Stimulated activated naive CD4-positive, alpha-beta T cell treated with Interleukin-2 at 50 U/mL for 16 hours (primary cell): ENCODE measurements around the gene MYOF.
"Not testable (repeated sequence)": the region's sequence is repeated elsewhere in the genome, so short reads cannot be mapped to it uniquely, and the experiment has no call there.

ENCODE experiments used
- DNase-seq: peaks from one replicate; lab custom pipeline; 2025; lab: John Stamatoyannopoulos, UW

The MYOF gene

GRCh38 chr10:93476756-93477155, 5.4 kb downstream of the MYOF start:
- DNase-seq, result no peak

- no peak for DNase-seq
Observed at GRCh38 chr10:93475871-93476270, 6.3 kb downstream of the MYOF start.

- no peak for DNase-seq
Observed at GRCh38 chr10:93475227-93475626, 6.9 kb downstream of the MYOF start.

- no peak for DNase-seq
Observed at GRCh38 chr10:93473804-93474472, 8.2 kb downstream of the MYOF start.

- DNase-seq, result no peak
Observed at GRCh38 chr10:93473161-93473560, 9.0 kb downstream of the MYOF start.

- no peak for DNase-seq
Observed at GRCh38 chr10:93471110-93471651, 11.0 kb downstream of the MYOF start.

GRCh38 chr10:93469454-93469853, 12.7 kb downstream of the MYOF start:
- DNase-seq, result no peak

GRCh38 chr10:93468461-93469213, 13.5 kb downstream of the MYOF start:
- DNase-seq, result no peak

GRCh38 chr10:93467635-93468034, 14.5 kb downstream of the MYOF start:
- DNase-seq, result not testable (repeated sequence)

- DNase-seq, result no peak
Observed at GRCh38 chr10:93465806-93466675, 16.1 kb downstream of the MYOF start.

- DNase-seq, result no peak
Observed at GRCh38 chr10:93464776-93465388, 17.3 kb downstream of the MYOF start.

- DNase-seq, result no peak
Observed at GRCh38 chr10:93463723-93464476, 18.2 kb downstream of the MYOF start.

GRCh38 chr10:93462881-93463280, 19.3 kb downstream of the MYOF start:
- peak; percentile 41 for DNase-seq

GRCh38 chr10:93462371-93462770, 19.8 kb downstream of the MYOF start:
- DNase-seq, result no peak

GRCh38 chr10:93461807-93462178, 20.3 kb downstream of the MYOF start:
- DNase-seq, result no peak

- no peak for DNase-seq
Observed at GRCh38 chr10:93461109-93461806, 20.9 kb downstream of the MYOF start.

- DNase-seq, result no peak
Observed at GRCh38 chr10:93459466-93459865, 22.7 kb downstream of the MYOF start.

- no peak for DNase-seq
Observed at GRCh38 chr10:93458821-93459257, 23.3 kb downstream of the MYOF start.

- no peak for DNase-seq
Observed at GRCh38 chr10:93457511-93457910, 24.6 kb downstream of the MYOF start.

- no peak for DNase-seq
Observed at GRCh38 chr10:93456480-93456879, 25.7 kb downstream of the MYOF start.

GRCh38 chr10:93454736-93455135, 27.4 kb downstream of the MYOF start:
- no peak for DNase-seq
